Lower leg skin (tissue), 4 donors: ENCODE data around the gene TPST2. TPM values are rescaled to one million over a fixed set of nuclear protein-coding genes. Genes with fewer than 3 reads are reported as not detected.

ENCODE experiments used
- DNase-seq, 2 donors: peaks; one replicate each; pipeline ENCODE4 v3.0.0-alpha.2; 2019; ENCODE audit warnings: low spot score in 2 of 2
- H3K4me3 ChIP-seq: fragments of 200-600 bp; sonication (generic); 2 replicates; pipeline ENCODE4 v1.5.1; 2017; ENCODE audit warnings: mild to moderate bottlenecking, low read depth; ENCODE audit not compliant: poor library complexity, severe bottlenecking
- CTCF ChIP-seq, 3 donors: fragments of 450-650 bp; IDR thresholded peaks; one replicate each; pipeline ENCODE4 v1.5.1; 2016; ENCODE audit warnings: antibody characterized with exemption in 3 of 3, mild to moderate bottlenecking in 3 of 3, moderate library complexity in 2 of 3
- POLR2A ChIP-seq, 2 donors: fragments of 450-650 bp; IDR thresholded peaks; one replicate each; pipeline ENCODE4 v1.6.1; 2016 to 2017; ENCODE audit warnings: antibody characterized with exemption in 2 of 2, mild to moderate bottlenecking in 1 of 2, moderate library complexity in 1 of 2
- WGBS, 2 donors: methylation state at CpG; one replicate each; pipeline ENCODE4 v1.1.5; 2018; 5-methylcytosine and 5-hydroxymethylcytosine counted together
- intact Hi-C: fragments of 100-400 bp; cut with DNase I; formaldehyde crosslinking; loops from one replicate; pipeline ENCODE4 v1.15.0; 2023; ENCODE audit warnings: low total_unique reads
- total RNA-seq, 4 donors: library from RNA; depleted of rRNA; stranded (reverse); fragments of >200 nt; gene quantifications; one replicate each; pipeline ENCODE4 v1.1.0, GENCODE V29; 2016

Gene TPST2
- total RNA-seq, 4 donors from 2014 or later: 54.9 to 60.6 (median 58.5) TPM

- no peak overlapping the region for H3K4me3 ChIP-seq
- intact Hi-C loops: no loop called here
- DNase-seq: peak in 1 of 2 donors; percentile 89
- TF ChIP-seq POLR2A (IDR thresholded peaks at IDR 0.05): no peak
- no peak for TF ChIP-seq CTCF (IDR thresholded peaks at IDR 0.05)
- 34% methylated on average over 9 to 11 of the region's 11 CpGs for WGBS, 2 donors
Measured at GRCh38 chr22:26585104-26585790, 4.7 kb downstream of the TPST2 start.

DNA sequence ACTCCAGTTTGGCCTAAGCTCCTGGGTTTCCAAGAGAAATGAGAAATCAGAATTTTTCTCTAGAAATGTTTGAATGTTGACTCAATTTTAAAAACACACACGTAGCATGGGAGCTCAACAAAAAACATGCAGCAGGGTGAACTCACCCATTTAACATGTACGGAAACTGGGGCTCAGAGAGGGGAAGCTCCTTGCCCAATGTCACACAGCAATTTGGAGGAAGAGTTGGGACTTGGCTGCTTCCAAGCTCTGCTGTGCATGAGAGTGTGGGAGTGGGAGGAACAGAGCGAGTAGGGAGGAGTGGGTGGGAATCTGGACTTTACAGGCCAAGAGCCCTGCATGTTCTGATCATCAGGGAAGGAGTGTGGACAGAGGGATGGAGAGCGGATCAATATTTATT is 5.9 kb downstream of the TPST2 start:
- no peak overlapping the region for H3K4me3 ChIP-seq
- DNase-seq: no peak
- intact Hi-C loops: no loop called here
- TF ChIP-seq POLR2A (IDR thresholded peaks at IDR 0.05) (no peak), CTCF (IDR thresholded peaks at IDR 0.05) (no peak)
- WGBS, 2 donors: 68 to 69% methylated on average over 4 of the region's 4 CpGs

GRCh38 chr22:26581633-26582168 is 8.2 kb downstream of the TPST2 start:
- 95 to 96% methylated on average over 8 of the region's 8 CpGs for WGBS, 2 donors

GRCh38 chr22:26581026-26581425 is 8.9 kb downstream of the TPST2 start:
- H3K4me3 ChIP-seq: no peak overlapping the region
- TF ChIP-seq CTCF (IDR thresholded peaks at IDR 0.05) (no peak), POLR2A (IDR thresholded peaks at IDR 0.05) (no peak)
- WGBS, 2 donors: 23 to 38% methylated on average over 1 of the region's 1 CpG
- no peak for DNase-seq
- intact Hi-C loops: no loop called here

More at GRCh38 chr22:26581633-26582168, 8.2 kb downstream of the TPST2 start:
- no peak for TF ChIP-seq POLR2A (IDR thresholded peaks at IDR 0.05)
- TF ChIP-seq CTCF (IDR thresholded peaks at IDR 0.05): no peak
- DNase-seq: no peak
- intact Hi-C loops: no loop called here
- H3K4me3 ChIP-seq: no peak overlapping the region

DNA sequence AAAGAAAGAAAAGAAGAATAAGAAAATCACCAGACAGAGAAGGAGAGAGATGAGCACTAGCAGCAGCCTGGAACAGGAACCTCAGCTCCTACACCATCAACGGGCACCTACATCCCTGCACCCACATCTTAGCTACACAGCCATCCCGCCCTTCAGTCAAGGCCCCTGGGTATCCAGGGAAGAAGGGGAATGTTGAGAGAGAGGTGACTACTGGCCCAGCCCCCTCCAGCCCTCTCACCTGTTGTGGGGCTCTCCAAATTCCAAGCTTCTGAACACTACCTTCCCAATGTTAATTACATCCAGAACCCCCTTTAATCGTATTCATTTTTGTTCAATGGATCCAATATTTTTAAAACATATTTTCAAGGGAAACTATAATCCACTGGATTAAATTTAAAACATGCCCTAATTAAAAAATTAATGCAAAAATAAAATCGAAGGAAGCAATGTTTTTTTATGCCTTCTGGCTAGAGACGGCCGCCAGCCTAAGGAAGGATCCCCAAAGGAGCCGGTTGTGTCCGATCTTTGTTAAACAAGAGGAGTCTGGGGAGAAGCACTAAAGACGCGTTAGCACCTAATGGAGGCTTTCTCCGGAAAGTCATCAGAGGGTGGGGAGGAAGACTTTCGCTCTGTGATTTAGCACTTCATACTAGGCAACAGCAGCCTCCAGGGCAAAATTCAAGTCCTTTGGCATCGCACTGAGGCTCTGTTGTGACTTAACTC is 9.5 kb downstream of the TPST2 start:
- 74 to 78% methylated on average over 13 of the region's 13 CpGs for WGBS, 2 donors
- H3K4me3 ChIP-seq: no peak overlapping the region
- DNase-seq: no peak
- intact Hi-C loops: no loop called here
- no peak for TF ChIP-seq CTCF (IDR thresholded peaks at IDR 0.05)
